HG03378 (cell line): ENCODE data around the gene AGPAT2.

ENCODE experiments used
- ATAC-seq: cut with Tn5 transposase; IDR thresholded peaks from one replicate; pipeline ENCODE4 v1.9.1; 2021; ENCODE audit warnings: mild to moderate bottlenecking, moderate library complexity; ENCODE audit not compliant: unreplicated experiment

The AGPAT2 gene

GRCh38 chr9:136665111-136665703 is 22.1 kb downstream of the AGPAT2 start:
- no peak for ATAC-seq

- ATAC-seq = no peak
Observed at GRCh38 chr9:136664000-136664915, 23.0 kb downstream of the AGPAT2 start.

DNA sequence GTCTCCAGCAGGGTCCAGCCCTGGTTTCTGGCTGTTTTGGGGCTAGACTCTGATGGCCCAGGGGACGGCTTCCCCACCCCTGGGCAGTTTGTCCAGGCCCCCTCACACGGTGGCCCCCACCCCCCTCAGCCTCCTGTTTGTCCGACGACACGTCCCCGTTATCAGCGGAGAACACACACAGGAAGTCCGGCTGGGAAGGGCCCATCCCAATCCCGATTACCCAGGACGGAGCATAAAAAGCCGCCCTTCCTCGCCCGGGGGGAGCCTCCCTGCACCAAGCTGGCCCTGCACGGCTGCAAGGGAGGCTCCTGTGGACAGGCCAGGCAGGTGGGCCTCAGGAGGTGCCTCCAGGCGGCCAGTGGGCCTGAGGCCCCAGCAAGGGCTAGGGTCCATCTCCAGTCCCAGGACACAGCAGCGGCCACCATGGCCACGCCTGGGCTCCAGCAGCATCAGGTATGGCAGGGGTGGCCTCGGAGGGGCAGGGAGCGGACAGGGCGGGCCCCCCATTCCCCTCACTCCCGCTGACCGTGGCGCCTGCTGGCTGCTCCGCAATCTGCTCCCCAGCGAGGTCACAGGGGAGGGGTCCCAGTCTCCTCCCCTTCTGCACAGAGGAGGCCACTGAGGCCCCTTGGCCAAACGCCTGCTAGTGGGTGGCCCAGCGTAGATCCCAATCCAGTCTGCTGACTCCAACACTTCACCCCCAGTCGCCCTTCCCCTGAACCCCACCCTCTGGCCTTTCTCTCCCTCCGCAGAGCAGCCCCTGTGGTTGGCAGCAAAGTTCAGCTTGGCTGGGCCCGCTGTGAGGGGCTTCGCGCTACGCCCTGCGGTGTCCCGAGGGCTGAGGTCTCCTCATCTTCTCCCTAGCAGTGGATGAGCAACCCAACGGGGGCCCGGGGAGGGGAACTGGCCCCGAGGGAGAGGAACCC is 24.3 kb downstream of the AGPAT2 start, which contains the start of gene EGFL7:
Gene EGFL7 (plus strand): TSS at position 261 of the 926 bp plus-strand sequence. CDS start 5,367 bp downstream, outside the sequence.
- no peak for ATAC-seq

GRCh38 chr9:136662326-136662655 is 25.0 kb downstream of the AGPAT2 start:
- ATAC-seq = no peak

- no peak for ATAC-seq
Observed at GRCh38 chr9:136661641-136662325, 25.5 kb downstream of the AGPAT2 start.

- no peak for ATAC-seq
Observed at GRCh38 chr9:136660971-136661550, 26.2 kb downstream of the AGPAT2 start.

DNA sequence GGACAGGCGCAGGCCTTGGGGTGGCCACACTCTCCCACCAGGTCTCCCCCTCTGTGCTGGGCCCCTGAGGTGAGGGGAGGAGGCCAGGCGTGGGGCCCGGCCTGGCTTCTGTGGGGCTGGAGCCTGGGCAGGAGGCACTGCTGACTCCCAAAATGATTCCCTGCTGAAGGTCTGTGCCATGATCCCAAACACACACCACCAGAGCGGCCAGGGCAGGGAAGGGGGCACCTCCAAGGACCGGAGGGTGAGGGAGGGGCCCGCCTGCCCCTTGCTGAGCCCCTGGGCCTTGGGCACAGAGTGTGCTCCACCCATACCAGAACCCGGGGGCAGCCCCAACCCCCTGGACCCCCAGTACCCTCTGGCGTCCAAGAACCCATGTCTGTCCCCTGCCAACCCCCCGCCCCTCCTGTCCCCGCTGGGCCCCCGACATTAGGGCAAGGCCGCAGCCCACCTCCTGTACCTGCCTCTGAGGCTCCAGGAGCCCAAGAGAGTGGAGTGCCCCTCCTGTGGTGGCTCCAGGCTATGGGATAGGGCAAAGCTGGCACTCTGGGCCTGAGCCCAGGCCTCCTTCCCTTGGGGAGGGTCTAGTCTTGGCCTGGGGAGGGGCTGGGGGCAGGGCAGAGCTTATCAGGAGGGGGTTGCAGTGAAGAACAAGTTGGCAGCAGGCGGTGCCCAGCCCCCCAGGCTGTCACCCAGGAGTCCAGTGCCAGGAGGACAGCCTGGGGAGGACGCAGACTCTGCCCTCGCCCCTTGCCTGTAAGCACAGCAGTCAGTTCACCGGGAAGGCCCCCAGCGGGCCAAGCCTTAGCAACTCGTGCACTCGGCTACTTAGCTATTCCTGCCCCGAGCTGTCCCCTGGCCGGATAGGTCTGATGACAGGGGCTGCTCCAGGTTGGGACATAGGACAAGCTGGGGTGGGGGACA is 27.1 kb downstream of the AGPAT2 start:
- ATAC-seq = no peak

- ATAC-seq = no peak
Observed at GRCh38 chr9:136658849-136659535, 28.3 kb downstream of the AGPAT2 start.

DNA sequence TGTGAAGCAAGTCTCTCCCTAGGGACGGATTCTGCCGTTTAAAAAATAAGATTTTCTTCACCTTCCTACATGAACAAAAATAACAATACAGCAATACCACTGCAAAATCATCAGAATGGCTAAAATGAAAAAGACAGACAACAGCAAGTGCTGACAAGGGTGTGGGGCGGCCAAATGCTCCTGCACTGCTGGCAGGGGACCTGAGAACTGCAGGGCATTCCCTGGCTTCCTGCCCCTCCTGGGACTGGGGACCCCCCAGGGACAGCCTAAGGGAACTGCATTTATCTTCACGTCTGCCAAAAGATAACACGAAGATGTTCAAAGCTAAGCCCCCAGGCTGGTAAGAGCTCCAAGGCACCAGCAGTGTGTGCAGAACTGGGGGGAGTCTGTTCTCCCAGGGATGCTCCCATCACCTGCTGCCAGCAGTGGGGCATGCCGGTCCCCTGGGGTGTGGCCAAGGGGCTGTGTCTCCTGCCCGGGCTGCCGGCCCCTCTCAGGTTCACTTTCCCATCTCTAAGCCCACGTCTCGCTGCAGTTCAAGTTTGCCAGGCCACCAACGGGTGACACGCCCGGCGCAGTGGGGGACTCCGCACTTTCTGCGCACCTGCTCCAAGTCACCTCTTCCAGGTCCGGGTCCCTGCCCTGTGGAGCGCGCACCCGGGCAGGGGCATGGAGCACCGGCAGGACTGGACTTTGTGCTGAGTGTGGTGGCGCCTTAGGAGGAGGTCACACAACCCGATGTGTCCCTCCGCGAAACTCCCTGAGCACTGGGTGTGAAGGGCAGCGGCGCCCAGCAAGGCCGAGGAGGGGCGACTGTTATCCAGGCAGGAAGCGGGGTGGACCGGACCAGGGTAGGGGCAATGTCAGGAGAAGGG is 29.0 kb downstream of the AGPAT2 start:
- ATAC-seq = no peak

- ATAC-seq = no peak
Observed at GRCh38 chr9:136656795-136657611, 30.3 kb downstream of the AGPAT2 start.

DNA sequence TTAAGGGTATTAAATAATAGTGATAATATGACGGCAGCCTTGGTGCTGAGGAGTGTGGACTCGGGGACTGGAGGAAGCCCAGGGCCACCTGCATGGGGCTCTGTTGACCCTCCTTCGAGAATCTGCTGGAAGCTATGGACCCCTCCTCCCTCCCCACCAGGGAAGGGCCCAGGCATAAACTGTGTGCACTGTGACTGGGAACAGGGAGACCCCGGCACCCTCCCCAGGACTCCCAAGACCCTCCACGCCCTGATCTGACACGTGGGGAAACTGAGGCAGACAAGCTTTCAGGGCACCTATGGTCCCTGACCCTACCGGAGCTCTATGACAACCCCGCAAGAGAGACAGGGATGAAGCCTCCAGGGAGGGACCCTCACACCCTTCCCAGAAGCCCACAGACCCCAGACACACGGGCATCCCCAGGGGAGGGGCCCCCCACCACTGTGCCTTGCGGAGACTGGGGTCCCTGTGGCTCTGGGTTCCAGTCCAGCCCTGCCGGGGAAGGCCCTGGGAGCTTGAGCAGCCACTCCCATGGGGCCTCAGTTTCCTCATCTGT is 31.0 kb downstream of the AGPAT2 start:
- ATAC-seq = no peak

GRCh38 chr9:136655536-136656182 is 31.6 kb downstream of the AGPAT2 start:
- ATAC-seq = no peak

GRCh38 chr9:136654820-136655535 is 32.3 kb downstream of the AGPAT2 start:
- ATAC-seq = no peak

GRCh38 chr9:136653323-136654079 is 33.8 kb downstream of the AGPAT2 start:
- no peak for ATAC-seq

GRCh38 chr9:136651860-136652259 is 35.4 kb downstream of the AGPAT2 start:
- no peak for ATAC-seq
